ENCODE data around the gene SAMD4B. TPM values are rescaled to one million over a fixed set of nuclear protein-coding genes. Genes with fewer than 3 reads are reported as not detected.

SAMD4B gene
- total and polyA plus RNA-seq, 8 donors = 49.9 to 136 (median 66.2) TPM

DNA sequence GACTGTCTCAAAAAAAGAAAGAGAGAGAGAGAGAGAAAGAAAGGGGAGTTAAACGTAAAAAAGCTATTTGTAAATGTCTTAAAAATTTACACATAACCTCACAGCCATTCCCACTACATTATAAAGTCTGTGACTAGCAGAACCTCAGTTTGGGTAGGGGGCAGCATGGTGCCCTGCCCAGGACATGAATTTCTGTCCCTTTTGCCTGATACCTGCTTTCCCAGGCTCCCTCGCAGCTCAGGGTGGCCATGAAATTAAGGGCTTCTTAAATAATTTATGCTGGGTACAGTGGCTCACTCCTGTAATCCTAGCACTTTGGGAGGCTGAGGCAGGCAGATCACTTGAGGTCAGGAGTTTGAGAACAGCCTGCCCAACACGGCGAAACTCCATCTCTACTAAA is 41.2 kb upstream of the SAMD4B start:
- Histone ChIP-seq H3K4me3 (no peak overlapping the region), H3K27me3 (peaks cover 0 to 45% (median 21%) of the 10 kb centered on the region in 3 donors), H3K36me3 (no peaks in the 10 kb centered on the region), H3K27ac (no peak overlapping the region), H3K4me1 (no peaks in the 10 kb centered on the region), H3K9me3 (no peaks in the 10 kb centered on the region)
- TF ChIP-seq EP300 (IDR thresholded peaks at IDR 0.05) (no peak), CTCF (IDR thresholded peaks at IDR 0.05) (no peak), POLR2A (IDR thresholded peaks at IDR 0.05) (no peak), POLR2AphosphoS5 (IDR thresholded peaks at IDR 0.05) (no peak)
- intact Hi-C loops (cut with DNase I; ENCODE audit: low total_unique reads) = no loop called here
- no peak for DNase-seq
- 81 to 85% (median 81%) methylated on average over 4 of the region's 4 CpGs for WGBS, 5 donors

DNA sequence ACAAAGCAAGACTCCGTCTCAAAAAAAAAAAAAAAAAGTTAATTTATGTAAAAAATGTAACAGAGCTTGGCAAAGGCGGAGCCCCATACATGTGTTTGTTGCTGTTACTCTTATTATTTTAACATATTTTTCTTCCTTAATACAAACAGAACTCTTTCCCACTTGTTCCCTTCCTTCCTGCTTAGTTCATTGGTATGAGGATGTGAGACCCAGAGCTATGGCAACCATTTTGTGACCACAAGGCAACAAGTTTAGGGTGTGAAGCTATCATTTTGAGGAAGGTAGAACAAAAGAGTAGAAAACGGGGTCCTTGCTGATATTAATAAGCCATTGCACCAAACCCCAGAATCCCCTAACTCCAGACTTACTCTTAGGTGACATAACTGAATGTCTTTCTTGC is 40.7 kb upstream of the SAMD4B start:
- no peaks in the 10 kb centered on the region for H3K36me3 ChIP-seq
- no peak for DNase-seq
- H3K9me3 ChIP-seq = no peaks in the 10 kb centered on the region
- WGBS, 5 donors = 76 to 92% (median 88%) methylated on average over 3 of the region's 3 CpGs
- intact Hi-C loops (cut with DNase I; ENCODE audit: low total_unique reads) = no loop called here
- H3K4me3 ChIP-seq = no peak overlapping the region
- H3K27me3 ChIP-seq = peaks cover 0 to 49% (median 21%) of the 10 kb centered on the region in 3 donors
- TF ChIP-seq EP300 (IDR thresholded peaks at IDR 0.05) = no peak
- no peak for TF ChIP-seq POLR2AphosphoS5 (IDR thresholded peaks at IDR 0.05)
- TF ChIP-seq POLR2A (IDR thresholded peaks at IDR 0.05) = no peak
- no peak for TF ChIP-seq CTCF (IDR thresholded peaks at IDR 0.05)
- H3K27ac ChIP-seq = no peak overlapping the region
- no peaks in the 10 kb centered on the region for H3K4me1 ChIP-seq

GRCh38 chr19:39303373-39304184 is 38.6 kb upstream of the SAMD4B start:
- TF ChIP-seq CTCF (IDR thresholded peaks at IDR 0.05) (no peak), EP300 (IDR thresholded peaks at IDR 0.05) (no peak), POLR2AphosphoS5 (IDR thresholded peaks at IDR 0.05) (no peak), POLR2A (IDR thresholded peaks at IDR 0.05) (no peak)
- no peak overlapping the region for H3K27ac ChIP-seq
- WGBS, 5 donors = 40 to 46% (median 42%) methylated on average over 10 of the region's 10 CpGs
- no peak for DNase-seq
- H3K4me1 ChIP-seq = peaks cover 12 to 18% (median 18%) of the 10 kb centered on the region in 4 donors
- no peaks in the 10 kb centered on the region for H3K36me3 ChIP-seq
- intact Hi-C loops (cut with DNase I; ENCODE audit: low total_unique reads) = no loop called here
- no peak overlapping the region for H3K4me3 ChIP-seq
- no peaks in the 10 kb centered on the region for H3K9me3 ChIP-seq
- H3K27me3 ChIP-seq = peaks cover 13 to 58% (median 36%) of the 10 kb centered on the region in 3 donors

- Histone ChIP-seq H3K4me1 (peaks cover 12 to 19% (median 18%) of the 10 kb centered on the region in 4 donors), H3K36me3 (no peaks in the 10 kb centered on the region), H3K27ac (no peak overlapping the region), H3K27me3 (peaks cover 13 to 64% (median 40%) of the 10 kb centered on the region in 3 donors), H3K4me3 (no peak overlapping the region), H3K9me3 (no peaks in the 10 kb centered on the region)
- intact Hi-C loops (cut with DNase I; ENCODE audit: low total_unique reads) = no loop called here
- no peak for DNase-seq
- no peak for TF ChIP-seq CTCF (IDR thresholded peaks at IDR 0.05)
- TF ChIP-seq EP300 (IDR thresholded peaks at IDR 0.05) = no peak
- no peak for TF ChIP-seq POLR2A (IDR thresholded peaks at IDR 0.05)
- no peak for TF ChIP-seq POLR2AphosphoS5 (IDR thresholded peaks at IDR 0.05)
These were observed 38.1 kb upstream of the SAMD4B start for GRCh38 chr19:39304185-39304513.

All from stomach (tissue), 9 donors.